Hematopoietic multipotent progenitor cell treated with erythropoietin and hydrocortisone succinate and interleukin-3 and kit ligand, for 8 days (in vitro differentiated cells): ENCODE results near the gene FOXJ3.

ENCODE experiments used
- DNase-seq: peaks from one replicate; pipeline ENCODE4 v3.0.0-alpha.2; 2015

The FOXJ3 gene

GRCh38 chr1:42139444-42139843 is 195.6 kb downstream of the FOXJ3 start:
- no peak for DNase-seq

GRCh38 chr1:42138586-42138985 is 196.4 kb downstream of the FOXJ3 start:
- DNase-seq = no peak

GRCh38 chr1:42137766-42138165 is 197.3 kb downstream of the FOXJ3 start:
- no peak for DNase-seq

DNA sequence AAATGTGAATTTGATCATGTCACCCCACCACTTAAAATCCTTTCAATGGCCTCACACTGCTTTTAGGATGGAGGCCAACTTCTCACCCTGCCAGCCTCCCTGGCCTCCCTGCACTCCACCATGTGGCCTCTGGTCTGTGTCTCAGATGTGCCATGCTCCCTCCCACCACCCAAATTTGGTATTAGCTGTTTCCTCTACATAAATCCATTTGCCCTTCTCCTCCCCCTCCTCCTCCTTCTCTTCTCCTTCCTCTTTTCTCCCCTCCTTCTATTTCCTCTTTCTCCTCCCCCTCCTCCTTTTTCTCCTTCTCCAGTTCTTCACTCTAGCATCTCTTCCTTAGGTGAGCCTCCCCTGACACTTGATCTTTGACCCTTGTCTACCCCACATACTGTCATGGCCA is 198.6 kb downstream of the FOXJ3 start:
- DNase-seq = no peak

- no peak for DNase-seq
Observed at GRCh38 chr1:42135426-42135825, 199.6 kb downstream of the FOXJ3 start.

GRCh38 chr1:42133809-42134526 is 201.1 kb downstream of the FOXJ3 start:
- no peak for DNase-seq

DNA sequence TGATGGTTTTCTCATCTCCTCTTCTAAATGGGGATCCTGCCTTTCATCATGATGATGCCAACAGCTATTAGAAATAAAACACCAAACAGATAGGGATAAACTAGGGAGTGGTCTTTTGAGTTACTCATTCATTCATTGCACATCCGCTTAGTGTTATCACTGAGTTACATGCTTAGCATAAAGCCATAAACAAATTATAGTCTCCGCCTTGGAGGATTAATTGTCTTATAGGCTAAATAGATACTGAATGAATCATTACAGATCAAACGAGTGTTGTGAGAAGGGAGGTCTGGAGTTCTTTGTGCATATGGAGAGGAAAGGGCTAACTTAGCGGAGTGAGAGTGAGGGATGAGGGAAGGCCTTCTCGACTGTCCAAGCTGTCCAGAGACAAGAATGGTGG is 201.6 kb downstream of the FOXJ3 start:
- DNase-seq = no peak

- DNase-seq = no peak
Observed at GRCh38 chr1:42130061-42130660, 204.9 kb downstream of the FOXJ3 start.

DNA sequence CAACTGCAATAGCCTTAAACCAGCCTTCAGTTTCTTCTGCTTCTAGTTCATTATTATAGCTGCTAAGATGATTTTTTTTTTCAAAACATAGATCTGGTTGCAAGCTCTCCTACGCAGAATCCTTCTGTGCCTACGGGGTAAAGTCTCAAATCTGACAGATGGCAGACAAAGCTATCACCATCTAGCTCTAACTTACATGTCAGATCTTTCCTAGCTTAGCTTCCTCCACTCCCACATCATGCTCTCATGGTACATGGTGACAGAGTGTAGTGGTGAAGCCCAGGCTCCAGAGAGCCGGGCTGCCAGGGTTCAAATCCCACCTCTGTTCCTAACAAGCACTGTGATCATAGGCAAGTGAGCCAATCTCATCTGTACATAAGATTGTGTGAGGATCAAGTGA is 206.1 kb downstream of the FOXJ3 start:
- DNase-seq = no peak

DNA sequence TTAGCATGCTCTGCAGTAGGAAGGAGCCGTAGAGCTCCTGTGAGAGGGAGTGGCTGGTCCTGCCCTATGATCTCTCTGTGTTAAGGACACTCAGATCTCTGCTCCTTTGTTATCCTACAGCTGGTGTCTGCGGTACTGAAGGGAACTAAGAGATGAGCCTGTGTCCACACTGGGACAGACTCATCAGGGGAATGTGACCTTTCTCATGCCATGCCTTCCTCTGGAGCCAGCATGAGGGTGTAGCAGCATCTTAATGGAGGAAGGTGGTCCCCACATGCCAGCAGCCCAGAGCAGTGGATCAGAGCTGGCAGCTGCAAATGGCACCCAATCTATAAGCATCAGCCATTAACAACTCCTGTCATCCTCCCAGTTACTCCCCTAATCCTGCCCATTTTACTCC is 206.5 kb downstream of the FOXJ3 start:
- no peak for DNase-seq

GRCh38 chr1:42127767-42128166 is 207.3 kb downstream of the FOXJ3 start:
- DNase-seq = no peak
